GM21737 (cell line): ENCODE data around the gene LGI4.

Experiments used
- ATAC-seq: cut with Tn5 transposase; IDR thresholded peaks from one replicate; pipeline ENCODE4 v1.9.1; 2021; ENCODE audit warnings: mild to moderate bottlenecking, moderate library complexity; ENCODE audit not compliant: unreplicated experiment

The LGI4 gene

GRCh38 chr19:35124098-35125060 lies 10.5 kb downstream of the LGI4 start:
- ATAC-seq = peak; percentile 59

GRCh38 chr19:35123573-35123972 lies 11.3 kb downstream of the LGI4 start:
- ATAC-seq = no peak

GRCh38 chr19:35122687-35123551 lies 11.9 kb downstream of the LGI4 start:
- ATAC-seq = no peak

- no peak for ATAC-seq
Measured at GRCh38 chr19:35120898-35121297, 14.0 kb downstream of the LGI4 start.

DNA sequence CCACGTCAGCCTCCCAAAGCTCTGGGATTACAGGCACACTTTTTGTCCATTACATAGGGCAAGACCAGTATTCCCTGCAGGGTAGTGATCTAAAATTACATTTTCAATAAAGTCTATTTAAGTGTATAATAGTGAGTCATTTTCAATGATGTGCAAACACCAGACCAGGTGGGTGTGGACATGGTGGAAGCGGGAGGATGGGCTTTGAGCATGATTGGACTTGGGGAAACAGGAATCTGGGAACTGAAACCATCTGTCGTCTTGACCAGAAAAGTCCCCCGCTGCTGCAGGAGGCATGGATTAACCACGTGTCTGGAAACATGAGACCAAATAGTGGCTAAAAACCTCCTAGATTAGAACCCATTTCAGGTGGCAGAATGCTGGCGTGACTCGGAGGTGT lies 14.4 kb downstream of the LGI4 start:
- ATAC-seq = no peak

GRCh38 chr19:35119578-35120155 lies 15.2 kb downstream of the LGI4 start:
- no peak for ATAC-seq

DNA sequence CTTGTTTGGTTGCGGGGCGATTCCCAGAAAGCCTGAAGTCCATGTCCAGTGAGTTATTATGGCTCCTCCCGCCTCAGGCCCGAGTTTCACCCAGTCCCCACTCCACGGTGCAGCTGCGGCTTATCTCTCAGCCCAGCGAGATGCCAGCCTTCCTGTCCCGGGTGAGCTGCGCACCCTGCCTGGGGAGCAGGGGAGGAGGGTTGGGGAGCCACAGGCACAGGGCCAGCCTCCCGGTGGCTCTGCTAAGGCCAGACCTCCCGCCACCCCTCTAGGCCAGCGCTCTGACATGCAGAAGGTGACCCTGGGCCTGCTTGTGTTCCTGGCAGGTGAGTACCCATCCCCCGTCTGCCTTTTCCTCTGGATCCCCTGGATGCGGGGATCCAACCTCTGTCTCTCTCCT lies 15.8 kb downstream of the LGI4 start:
- no peak for ATAC-seq

DNA sequence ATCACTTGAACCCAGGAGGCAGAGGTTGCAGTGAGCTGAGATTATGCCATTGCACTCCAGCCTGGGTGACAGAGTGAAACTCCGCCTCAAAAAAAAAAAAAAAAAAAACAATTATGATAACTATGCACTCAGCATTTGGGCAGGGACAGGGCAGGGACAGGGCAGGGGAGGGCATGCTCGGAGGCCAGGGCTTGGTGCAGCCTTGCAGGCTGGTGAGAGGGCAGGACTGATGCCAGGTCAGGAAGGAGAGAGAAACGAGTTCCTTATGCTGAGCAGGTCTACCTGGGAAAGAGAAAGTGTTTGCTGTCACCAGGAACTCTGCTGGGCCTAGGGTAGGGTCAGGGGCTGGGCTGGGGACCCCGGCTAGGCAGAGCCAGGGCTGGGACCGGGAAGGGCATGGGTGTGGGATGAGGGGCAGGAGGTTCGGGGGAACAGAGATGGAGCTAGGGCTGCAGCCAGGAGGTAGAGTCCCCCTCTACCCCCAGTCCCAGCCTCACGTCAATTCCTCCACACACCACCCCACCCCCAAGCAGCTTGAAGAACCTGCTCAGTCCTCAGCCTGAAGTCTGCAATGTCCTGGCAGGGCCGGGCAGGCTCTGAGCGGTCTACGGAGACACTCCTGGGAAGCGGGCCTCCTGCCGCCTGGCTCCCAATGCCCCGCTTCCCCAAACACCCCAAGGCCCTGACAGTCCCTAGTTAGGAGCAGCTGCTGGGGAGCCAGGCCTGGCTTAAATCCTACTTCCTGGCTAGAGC lies 16.4 kb downstream of the LGI4 start:
- no peak for ATAC-seq

- ATAC-seq = no peak
Measured at GRCh38 chr19:35117799-35118198, 17.1 kb downstream of the LGI4 start.

- ATAC-seq = no peak
Measured at GRCh38 chr19:35117116-35117515, 17.7 kb downstream of the LGI4 start.

DNA sequence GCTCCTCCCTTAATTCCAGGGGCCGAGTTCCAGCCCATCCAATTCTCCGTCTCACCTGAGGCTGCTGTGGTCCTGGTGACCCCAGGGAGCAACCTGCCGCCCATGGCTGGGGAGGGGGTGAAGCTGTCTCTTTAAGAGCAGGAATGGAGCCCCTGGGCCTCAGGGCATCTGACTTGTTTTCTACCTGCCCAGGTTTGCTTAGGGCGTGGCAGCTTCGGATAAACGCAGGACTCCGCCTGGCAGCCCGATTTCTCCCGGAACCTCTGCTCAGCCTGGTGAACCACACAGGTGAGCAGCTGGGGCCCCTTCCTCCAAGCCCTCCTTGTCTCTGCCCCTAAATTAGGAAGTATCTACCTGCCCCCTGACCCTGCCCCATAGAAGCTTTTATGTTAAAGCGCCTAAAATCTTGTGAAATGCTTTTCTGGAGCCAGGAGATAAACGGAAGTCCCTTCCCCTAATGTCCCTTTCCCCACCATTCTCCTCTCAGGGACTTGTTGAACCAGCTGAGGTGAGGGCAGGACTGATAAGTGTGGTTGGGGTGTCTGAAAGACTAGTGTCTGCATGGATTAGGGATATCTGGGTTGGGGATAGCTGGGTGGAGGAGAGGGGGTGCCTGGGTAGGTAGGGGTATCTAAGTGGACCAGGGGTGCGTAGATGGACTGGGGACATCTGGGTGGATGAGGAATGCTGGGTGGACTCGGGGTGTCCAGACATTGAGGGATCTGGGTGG lies 18.6 kb downstream of the LGI4 start:
- no peak for ATAC-seq

DNA sequence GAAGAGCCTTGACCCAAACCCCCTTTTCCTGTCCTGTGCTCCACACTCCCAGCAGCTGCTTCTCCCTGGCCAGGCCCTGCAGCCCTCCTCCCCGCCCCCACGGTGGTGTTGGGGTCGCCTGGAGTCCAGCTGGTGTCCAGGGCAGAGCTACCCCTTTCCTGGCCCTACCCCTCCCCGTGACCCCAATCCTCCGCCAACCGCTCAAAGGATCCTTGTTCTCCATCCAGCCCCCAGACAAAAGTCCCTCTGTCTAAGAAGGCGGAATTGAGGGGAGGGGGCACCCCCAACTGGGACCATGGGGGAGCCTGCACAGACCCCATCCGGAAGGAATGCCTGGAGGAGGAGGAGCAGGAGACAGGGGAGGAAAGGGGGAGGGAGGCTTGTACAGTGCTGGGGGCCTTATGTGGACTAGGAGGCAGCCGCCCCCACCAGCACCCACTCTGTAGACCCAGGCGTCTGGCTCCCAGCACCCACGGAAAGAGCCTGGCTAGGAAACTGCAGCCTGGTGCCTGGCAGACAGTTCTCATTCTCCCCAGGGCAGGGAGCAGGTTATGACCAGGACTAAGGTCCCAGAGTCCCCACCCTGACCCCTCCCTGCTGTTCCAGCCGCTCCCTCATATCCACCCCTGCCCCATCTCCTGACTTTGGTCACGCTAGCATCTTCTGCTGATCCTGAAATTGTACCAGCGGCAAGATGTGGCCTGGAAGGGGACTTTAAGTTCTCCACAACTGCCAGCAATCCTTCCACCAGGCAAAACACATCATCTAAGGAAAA lies 19.5 kb downstream of the LGI4 start, which contains the start of gene FXYD3:
TSS of gene FXYD3 (plus strand) at position 647 of the 775 bp plus-strand sequence. CDS start 3,554 bp downstream, outside the sequence.
- no peak for ATAC-seq

DNA sequence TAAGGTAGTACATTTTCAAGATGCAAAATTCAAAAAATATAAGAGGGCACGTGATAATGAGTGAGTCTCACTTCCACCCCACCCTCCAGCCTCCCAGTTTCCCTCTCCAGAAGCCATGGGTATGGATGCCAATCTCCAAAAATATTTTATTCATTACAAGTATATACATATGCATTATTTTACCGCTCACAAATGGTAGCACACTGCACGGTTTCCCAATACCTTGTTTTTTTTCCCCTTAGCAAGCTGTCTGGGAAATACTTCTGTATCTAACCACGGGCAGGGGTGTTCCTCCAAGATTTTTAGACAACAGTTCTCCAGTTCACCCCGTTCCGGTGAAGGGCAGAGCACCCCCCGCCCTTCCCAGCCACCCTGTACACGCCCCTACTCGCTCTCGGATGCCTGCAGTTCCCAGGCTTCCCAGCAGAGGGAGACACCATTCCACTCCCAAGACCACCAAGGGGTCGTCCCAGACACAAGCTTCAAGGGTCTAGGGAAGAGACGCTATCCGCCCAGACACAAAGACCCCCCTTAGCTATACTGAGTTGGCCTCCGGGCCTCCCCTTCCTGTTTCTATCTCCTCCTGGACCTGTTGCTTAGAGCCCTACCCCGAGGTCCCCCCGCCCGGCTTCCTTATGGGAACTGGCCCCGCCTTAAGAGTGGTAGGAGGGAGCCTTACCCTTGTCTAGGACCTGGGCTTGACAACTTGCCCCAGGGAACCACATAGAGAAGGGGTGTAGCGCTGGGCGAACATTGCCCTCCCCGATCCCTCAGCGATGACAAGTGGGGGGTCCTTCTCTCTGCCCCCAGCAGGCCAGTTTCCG lies 20.3 kb downstream of the LGI4 start:
- no peak for ATAC-seq

GRCh38 chr19:35112995-35113688 lies 21.7 kb downstream of the LGI4 start:
- ATAC-seq = no peak

- no peak for ATAC-seq
Measured at GRCh38 chr19:35110974-35111373, 23.9 kb downstream of the LGI4 start.

GRCh38 chr19:35109395-35110112 lies 25.3 kb downstream of the LGI4 start:
- no peak for ATAC-seq

- no peak for ATAC-seq
Measured at GRCh38 chr19:35108730-35109129, 26.1 kb downstream of the LGI4 start.
